ENCODE measurements around the gene C2orf92. TPM values are rescaled to one million over a fixed set of nuclear protein-coding genes. Genes with fewer than 3 reads are reported as not detected.

C2orf92 gene
- total RNA-seq, 2 experiments from 2014 or later, result 7.3 to 8.4 TPM

DNA sequence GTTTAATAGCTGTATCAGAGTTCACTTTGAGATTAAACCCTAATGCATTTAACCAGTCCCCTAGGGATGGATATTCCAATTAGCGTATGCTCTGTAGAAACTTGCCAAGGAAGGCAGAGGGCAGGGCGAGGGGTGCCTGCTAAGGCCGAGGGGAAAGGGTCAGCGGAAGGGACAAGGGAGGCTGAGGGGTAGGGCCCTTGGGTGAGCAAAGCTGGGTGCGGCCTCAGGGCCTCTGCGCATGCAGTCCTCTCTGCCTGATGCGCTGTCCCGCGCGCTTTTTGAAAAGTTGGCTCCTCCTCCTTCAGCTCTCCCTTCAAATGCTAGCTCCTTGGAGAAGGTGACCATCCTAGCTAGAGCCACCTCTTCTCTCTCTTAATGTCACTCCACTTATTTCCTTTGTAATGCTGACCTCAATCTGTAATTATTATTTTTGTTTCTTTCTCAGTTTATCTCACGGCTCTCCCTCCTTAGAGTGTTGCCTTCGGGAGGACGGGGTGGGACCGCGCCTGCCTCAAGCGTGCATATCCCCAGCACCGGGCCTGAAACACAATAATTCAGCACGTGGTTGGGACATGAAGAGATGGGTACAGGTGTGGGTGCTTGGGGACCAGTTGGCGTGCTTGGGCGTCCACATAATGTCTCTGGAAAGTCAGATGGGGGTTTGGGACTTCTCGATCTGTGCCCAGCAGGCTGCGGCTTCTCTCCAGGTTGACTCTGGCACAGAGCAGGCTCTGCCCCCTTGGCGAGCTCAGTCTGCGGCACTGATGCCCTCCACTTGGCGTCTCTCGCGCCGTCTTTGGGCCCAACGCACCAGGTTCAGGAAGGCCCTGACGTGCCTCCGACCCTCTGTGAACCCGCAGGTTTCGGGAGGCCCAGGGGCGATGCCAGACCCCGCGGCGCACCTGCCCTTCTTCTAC lies 53.9 kb downstream of the C2orf92 start:
- CTCF ChIA-PET, result interaction anchor here (1.5 kb wide), 1 partner anchor 25 kb away, joined by 4 read pairs; no protein-coding TSS in a partner anchor
- DNase-seq (no peak), ATAC-seq (no peak)
- Mint-ChIP-seq H3K4me3 (no peak overlapping the region), H3K9me3 (ENCODE audit: low read depth) (peaks cover 5% of the 10 kb centered on the region), H3K27me3 (no peaks in the 10 kb centered on the region), H3K4me1 (peaks cover 77% of the 10 kb centered on the region), H3K36me3 (peaks cover 84% of the 10 kb centered on the region), H3K27ac (no peak overlapping the region)

DNA sequence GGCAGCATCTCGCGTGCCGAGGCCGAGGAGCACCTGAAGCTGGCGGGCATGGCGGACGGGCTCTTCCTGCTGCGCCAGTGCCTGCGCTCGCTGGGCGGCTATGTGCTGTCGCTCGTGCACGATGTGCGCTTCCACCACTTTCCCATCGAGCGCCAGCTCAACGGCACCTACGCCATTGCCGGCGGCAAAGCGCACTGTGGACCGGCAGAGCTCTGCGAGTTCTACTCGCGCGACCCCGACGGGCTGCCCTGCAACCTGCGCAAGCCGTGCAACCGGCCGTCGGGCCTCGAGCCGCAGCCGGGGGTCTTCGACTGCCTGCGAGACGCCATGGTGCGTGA lies 54.5 kb downstream of the C2orf92 start:
- Mint-ChIP-seq H3K4me3 (no peak overlapping the region), H3K27me3 (no peaks in the 10 kb centered on the region), H3K27ac (no peak overlapping the region), H3K9me3 (ENCODE audit: low read depth) (peaks cover 5% of the 10 kb centered on the region), H3K36me3 (peaks cover 84% of the 10 kb centered on the region), H3K4me1 (peaks cover 74% of the 10 kb centered on the region)
- no peak for ATAC-seq
- CTCF ChIA-PET, result no interaction called here
- no peak for DNase-seq

DNA sequence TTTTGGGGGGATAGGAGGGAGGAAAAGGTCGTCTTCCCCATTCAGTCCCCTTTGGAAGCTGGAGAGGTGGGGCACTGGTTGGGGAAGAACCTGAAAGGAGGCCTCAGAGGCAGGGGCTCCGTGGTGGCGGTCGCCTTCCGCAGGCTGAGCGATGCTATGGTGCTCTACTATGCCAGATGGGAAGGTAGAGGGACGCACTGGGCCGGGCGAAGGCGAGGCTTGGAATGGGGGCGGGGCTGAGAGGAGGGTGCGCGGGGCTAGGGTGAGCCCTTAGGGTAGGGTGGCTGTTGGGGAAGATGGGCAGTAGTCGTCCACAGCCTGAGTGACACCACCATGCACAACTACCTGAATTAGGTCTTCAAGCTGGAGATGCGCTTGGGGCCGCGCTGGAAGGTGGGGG lies 55.0 kb downstream of the C2orf92 start:
- H3K36me3 Mint-ChIP-seq, result peaks cover 86% of the 10 kb centered on the region
- no peak overlapping the region for H3K4me3 Mint-ChIP-seq
- ATAC-seq (no peak), DNase-seq (no peak)
- no peak overlapping the region for H3K27ac Mint-ChIP-seq
- peaks cover 7% of the 10 kb centered on the region for H3K9me3 Mint-ChIP-seq (ENCODE audit: low read depth)
- CTCF ChIA-PET, result no interaction called here
- peaks cover 70% of the 10 kb centered on the region for H3K4me1 Mint-ChIP-seq
- no peaks in the 10 kb centered on the region for H3K27me3 Mint-ChIP-seq

DNA sequence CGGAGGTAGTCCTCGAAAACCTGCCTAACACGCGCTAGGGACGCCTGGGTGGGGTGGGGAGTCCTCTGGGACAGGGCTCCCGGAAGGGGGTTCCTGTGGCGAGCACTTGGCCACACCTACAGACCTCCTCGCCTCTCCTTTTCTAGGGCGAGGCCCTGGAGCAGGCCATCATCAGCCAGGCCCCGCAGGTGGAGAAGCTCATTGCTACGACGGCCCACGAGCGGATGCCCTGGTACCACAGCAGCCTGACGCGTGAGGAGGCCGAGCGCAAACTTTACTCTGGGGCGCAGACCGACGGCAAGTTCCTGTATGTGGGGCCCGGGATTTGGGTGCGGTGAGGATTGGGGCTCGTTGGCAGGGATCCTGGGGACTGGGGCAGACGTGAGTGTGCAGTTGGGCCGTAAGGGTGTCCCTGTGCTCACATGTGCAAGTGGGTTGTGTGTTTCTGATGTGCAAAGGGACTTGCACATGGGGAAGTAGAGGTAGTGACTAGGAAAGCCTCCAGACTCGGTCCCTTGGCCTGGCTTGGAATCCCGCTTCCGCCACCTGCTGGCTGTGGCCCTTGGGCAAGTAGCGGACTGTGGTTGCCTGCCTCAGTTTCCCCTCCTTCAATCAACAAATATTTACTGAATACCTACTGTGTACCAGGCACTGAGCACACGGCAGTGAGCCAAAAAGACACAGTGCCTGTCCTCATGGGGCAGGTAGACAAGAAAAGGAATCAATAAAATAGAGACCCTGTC lies 55.6 kb downstream of the C2orf92 start:
- DNase-seq, result no peak
- ATAC-seq, result no peak
- Mint-ChIP-seq H3K9me3 (ENCODE audit: low read depth) (peaks cover 9% of the 10 kb centered on the region), H3K27me3 (no peaks in the 10 kb centered on the region), H3K36me3 (peaks cover 86% of the 10 kb centered on the region), H3K4me1 (peaks cover 67% of the 10 kb centered on the region), H3K27ac (no peak overlapping the region), H3K4me3 (no peak overlapping the region)
- CTCF ChIA-PET, result interaction anchor here (1.2 to 7.1 kb wide), 2 partner anchors 16 to 17 kb away, joined by 3 to 58 read pairs; no protein-coding TSS in a partner anchor

DNA sequence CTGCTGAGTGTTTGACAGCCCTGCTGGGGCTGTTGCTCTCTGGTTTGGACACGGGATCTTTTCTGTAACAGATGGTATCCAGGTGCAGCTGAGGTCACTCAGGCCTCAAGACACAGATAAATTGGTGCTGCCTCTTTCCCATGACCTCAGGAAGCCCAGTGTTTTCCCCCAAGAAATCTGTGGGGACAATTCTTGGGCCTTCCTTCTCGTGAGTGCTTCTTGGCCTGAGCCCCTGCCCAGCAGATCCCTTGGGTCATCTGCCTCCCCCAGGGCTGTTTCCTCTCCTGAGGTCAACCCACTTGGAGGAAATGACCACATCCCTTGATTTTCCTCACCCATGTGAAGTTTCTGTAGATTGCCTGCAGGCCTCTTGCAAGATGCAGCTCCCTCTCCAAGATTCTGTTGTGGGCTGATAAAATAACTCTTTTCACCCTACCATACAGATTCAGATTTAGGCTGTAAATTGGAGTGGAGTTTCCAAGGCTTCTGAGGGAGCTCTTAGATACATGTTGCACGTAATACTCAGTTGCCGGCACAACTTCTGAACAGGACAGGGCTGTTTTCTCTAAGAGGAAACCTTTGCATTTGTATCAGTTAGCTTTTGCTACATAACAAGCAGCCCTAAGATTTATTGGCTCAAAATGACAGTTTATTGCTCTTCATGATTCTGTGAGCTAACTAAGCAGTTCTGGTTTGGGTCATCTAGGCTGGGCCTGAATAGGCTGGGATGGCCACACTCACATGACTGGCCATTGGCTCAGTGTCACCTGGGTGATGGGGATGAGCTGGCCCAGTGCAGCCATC lies 57.0 kb downstream of the C2orf92 start:
- H3K9me3 Mint-ChIP-seq (ENCODE audit: low read depth), result peaks cover 9% of the 10 kb centered on the region
- DNase-seq (no peak), ATAC-seq (no peak)
- H3K27me3 Mint-ChIP-seq, result no peaks in the 10 kb centered on the region
- H3K4me3 Mint-ChIP-seq, result no peak overlapping the region
- H3K4me1 Mint-ChIP-seq, result peaks cover 69% of the 10 kb centered on the region
- CTCF ChIA-PET, result interaction anchor here (0.7 to 7.1 kb wide), 6 partner anchors 9 to 27 kb away, joined by 3 to 58 read pairs (median 8); partner anchors contain the start of gene ZAP70
- peaks cover 89% of the 10 kb centered on the region for H3K36me3 Mint-ChIP-seq
- peak overlapping the region; percentile 56 for H3K27ac Mint-ChIP-seq

DNA sequence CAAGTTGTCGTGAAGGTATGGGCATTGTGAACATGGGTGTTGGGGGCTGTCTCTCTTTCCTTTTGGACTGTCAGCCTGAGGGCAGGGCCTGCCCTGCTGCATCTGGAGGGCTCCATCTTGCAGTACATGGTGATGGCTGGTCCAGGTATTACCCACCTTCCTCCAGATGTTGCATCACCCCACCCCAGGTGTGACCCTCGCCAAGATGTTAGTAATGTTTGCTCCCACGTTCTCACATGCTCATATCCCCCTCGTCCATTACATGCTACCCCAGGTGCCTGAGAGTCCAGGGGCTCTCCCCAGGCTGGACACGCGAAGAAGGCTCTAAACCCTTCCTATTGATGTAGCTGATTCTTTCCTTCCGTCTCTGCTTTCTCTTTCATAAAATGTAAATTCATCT lies 57.8 kb downstream of the C2orf92 start:
- Mint-ChIP-seq H3K27ac (peak overlapping the region; percentile 68), H3K36me3 (peaks cover 93% of the 10 kb centered on the region), H3K4me3 (no peak overlapping the region), H3K27me3 (no peaks in the 10 kb centered on the region), H3K4me1 (peaks cover 70% of the 10 kb centered on the region), H3K9me3 (ENCODE audit: low read depth) (peaks cover 9% of the 10 kb centered on the region)
- ATAC-seq (no peak), DNase-seq (no peak)
- CTCF ChIA-PET, result interaction anchor here (1.0 to 7.1 kb wide), 4 partner anchors 10 to 30 kb away, joined by 3 to 58 read pairs (median 8); no protein-coding TSS in a partner anchor

DNA sequence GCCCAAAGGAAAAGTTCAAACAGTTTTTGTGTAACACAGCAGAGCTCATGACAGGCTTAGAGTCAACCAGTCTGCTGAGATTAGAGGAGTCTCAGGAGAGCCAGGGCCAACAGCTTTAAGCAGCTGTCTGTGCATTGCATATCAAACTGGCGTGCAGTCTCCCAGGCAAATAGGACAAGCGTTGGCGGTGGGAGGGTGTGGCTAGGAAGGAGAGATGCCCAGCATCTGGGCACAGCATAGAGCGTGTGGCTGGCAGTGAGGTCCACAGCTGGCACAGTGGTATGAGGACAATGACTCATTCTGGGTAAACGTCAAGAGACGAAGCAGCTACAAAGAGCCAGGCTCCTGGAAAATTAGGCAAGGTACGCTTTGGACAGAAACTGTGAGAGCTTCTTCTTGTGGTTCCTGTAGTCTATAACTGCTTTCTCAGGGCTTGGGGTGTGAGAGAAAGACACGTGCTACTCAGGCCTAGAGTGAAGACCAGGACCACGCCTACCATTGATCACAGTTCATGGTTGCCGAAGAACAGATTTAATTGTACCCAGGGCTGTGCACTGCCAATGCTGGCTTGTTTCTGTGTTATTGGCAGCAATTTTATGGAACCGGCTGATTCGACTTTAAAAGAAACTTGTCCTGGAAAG lies 58.7 kb downstream of the C2orf92 start:
- Mint-ChIP-seq H3K27ac (peak overlapping the region; percentile 68), H3K4me3 (no peak overlapping the region), H3K27me3 (no peaks in the 10 kb centered on the region), H3K4me1 (peaks cover 61% of the 10 kb centered on the region), H3K36me3 (peaks cover 90% of the 10 kb centered on the region), H3K9me3 (ENCODE audit: low read depth) (peaks cover 9% of the 10 kb centered on the region)
- DNase-seq (no peak), ATAC-seq (peak; percentile 49)
- CTCF ChIA-PET, result interaction anchor here (0.7 to 7.1 kb wide), 5 partner anchors 11 to 31 kb away, joined by 3 to 58 read pairs (median 4); partner anchors contain the start of gene ZAP70

DNA sequence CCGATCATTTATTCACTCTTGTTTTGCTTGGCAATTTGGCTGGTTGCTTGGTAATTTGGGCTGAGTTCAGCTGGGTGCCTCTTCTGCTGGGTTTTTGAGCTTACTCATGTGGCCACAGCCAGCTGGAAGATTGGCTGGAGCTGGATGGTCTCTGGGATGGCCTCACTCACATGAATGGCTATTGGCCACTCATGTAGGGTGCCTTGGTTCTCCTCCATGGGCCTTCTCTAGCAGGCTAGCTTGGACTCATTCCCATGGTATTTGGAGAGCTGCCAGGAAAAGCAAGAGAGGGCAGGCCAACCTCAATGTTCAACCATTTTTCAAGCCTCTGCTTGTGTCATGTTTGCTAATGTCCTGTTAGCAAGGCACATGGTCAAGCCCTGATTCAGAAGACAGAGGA lies 60.7 kb downstream of the C2orf92 start:
- Mint-ChIP-seq H3K9me3 (ENCODE audit: low read depth) (peaks cover 9% of the 10 kb centered on the region), H3K27me3 (no peaks in the 10 kb centered on the region), H3K4me3 (no peak overlapping the region), H3K36me3 (peaks cover 83% of the 10 kb centered on the region), H3K27ac (no peak overlapping the region), H3K4me1 (peaks cover 53% of the 10 kb centered on the region)
- DNase-seq, result no peak
- CTCF ChIA-PET, result interaction anchor here (1.0 to 7.1 kb wide), 8 partner anchors 11 to 140 kb away, joined by 3 to 58 read pairs (median 4); partner anchors contain the start of gene ACTR1B
- no peak for ATAC-seq

DNA sequence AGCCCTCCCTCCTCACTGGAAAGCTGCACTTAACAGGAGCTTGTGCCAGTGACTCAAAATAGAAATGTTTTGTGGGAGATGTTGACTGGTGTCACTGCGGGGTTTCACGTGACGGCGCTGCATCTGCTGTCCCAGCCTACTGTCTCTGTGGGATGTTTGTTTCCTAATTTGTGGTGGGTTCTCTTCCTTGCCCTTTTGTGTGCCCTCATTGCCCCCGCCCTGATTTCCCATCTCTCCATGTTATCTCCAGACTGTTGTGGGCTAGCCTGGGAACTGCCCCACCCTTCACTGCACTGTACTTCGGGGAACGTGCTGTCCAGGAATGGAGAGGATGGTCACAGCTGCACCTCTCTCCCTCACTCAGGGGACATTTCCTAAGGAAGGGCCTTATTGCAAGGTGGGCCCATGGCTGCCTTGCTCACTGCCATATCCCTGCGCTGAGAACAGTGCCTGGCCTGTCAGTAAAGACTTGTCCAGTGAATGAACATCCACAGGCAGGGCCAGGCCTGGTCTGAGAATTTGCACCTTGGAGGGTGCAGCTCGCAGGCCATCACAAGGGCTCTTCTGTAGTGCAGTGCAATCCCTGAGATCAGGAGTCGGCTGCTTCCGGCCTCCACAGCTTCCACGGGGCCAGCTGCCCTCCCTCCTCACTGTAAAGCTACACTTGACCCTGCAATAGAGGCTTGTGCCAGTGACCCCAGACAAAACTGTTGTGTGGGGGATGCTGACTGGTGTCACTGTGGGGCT lies 61.9 kb downstream of the C2orf92 start:
- peaks cover 41% of the 10 kb centered on the region for H3K4me1 Mint-ChIP-seq
- H3K36me3 Mint-ChIP-seq, result peaks cover 75% of the 10 kb centered on the region
- peak; percentile 48 for ATAC-seq
- CTCF ChIA-PET, result interaction anchor here (1.1 to 7.1 kb wide), 5 partner anchors 9 to 141 kb away, joined by 3 to 58 read pairs (median 4); partner anchors contain the start of gene ACTR1B
- no peak for DNase-seq
- peak overlapping the region; percentile 82 for H3K27ac Mint-ChIP-seq
- H3K27me3 Mint-ChIP-seq, result no peaks in the 10 kb centered on the region
- peaks cover 5% of the 10 kb centered on the region for H3K9me3 Mint-ChIP-seq (ENCODE audit: low read depth)
- H3K4me3 Mint-ChIP-seq, result no peak overlapping the region

DNA sequence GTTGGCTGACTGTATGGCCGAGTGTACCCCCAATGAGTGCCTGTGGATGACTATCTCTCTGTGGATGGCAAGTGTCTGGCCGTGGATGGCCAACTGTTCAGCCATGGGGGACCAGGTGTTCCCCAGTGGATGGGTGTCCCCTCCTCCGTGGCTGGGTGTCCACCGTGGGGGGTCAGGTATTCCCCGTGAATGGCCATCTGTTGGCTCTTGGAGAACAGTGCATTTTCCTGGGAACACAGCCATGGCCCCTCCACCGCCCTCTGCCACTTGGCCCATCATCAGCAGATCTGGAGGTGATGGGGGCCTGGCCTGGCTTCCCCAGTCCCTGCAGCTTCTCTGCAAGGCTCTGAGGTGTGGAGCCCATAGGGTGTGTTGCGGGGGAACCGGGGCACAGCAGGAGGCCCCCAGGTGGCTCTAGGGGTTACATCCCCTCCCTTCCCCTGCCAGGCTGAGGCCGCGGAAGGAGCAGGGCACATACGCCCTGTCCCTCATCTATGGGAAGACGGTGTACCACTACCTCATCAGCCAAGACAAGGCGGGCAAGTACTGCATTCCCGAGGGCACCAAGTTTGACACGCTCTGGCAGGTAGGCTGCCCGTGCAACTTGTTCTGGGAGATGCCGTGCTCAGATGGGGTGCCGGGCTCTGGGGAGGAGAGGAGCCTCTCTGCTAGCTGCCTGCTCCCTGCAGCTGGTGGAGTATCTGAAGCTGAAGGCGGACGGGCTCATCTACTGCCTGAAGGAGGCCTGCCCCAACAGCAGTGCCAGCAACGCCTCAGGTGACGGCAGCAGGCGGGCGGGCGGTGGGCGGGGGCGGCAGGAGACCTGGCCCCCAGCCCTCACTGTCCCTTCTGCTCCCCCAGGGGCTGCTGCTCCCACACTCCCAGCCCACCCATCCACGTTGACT lies 63.2 kb downstream of the C2orf92 start:
- Mint-ChIP-seq H3K9me3 (ENCODE audit: low read depth) (peaks cover 5% of the 10 kb centered on the region), H3K27me3 (no peaks in the 10 kb centered on the region), H3K27ac (no peak overlapping the region), H3K4me3 (no peak overlapping the region), H3K36me3 (peaks cover 67% of the 10 kb centered on the region), H3K4me1 (peaks cover 31% of the 10 kb centered on the region)
- CTCF ChIA-PET, result interaction anchor here (1.2 kb wide), 1 partner anchor 19 kb away, joined by 3 read pairs; the partner anchor contains the start of gene ZAP70
- ATAC-seq (no peak), DNase-seq (no peak)

DNA sequence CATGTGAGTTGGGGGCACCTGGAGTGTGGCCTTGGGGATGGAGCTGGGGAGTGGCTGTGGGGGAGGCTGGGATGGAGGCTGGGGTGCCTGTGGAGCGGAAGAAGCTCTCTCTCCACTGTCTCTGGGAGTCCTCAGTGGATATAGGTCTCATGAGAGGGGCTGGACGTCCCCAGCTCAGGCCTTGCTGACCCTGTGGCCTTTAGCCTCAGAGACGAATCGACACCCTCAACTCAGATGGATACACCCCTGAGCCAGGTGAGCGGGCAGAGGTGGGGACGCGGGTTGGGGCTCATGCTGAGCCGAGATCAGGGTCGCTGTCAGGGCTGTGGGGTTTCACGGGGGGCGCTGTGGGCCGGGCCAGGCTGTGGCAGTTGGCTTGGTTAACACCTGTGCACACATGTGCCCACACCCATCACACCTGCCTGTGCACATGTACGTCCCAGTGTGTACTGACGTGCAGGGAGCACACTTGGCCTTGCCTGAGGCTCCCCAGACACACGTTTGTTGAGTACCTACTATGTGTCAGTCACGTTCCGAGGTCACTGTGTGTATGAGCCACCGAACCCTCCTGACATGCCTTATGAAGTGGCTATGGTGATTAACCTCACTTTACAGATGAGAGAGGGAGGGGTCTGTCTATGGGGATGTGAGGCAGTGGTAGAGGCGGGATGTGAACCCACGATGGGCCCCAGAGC lies 64.0 kb downstream of the C2orf92 start:
- H3K4me3 Mint-ChIP-seq, result no peak overlapping the region

More for the DNA sequence above, 64.0 kb downstream of the C2orf92 start:
- Mint-ChIP-seq H3K4me1 (peaks cover 23% of the 10 kb centered on the region), H3K9me3 (ENCODE audit: low read depth) (peaks cover 5% of the 10 kb centered on the region), H3K36me3 (peaks cover 64% of the 10 kb centered on the region), H3K27ac (peak overlapping the region; percentile 40), H3K27me3 (no peaks in the 10 kb centered on the region)
- no peak for ATAC-seq
- no peak for DNase-seq
- CTCF ChIA-PET, result interaction anchor here (1.2 kb wide), 1 partner anchor 20 kb away, joined by 3 read pairs; the partner anchor contains the start of gene ZAP70
